ENCODE measurements around the gene FBXO38.
A peak's percentile ranks its signal among the peaks of the same experiment; 100 is the strongest.

Gene FBXO38

DNA sequence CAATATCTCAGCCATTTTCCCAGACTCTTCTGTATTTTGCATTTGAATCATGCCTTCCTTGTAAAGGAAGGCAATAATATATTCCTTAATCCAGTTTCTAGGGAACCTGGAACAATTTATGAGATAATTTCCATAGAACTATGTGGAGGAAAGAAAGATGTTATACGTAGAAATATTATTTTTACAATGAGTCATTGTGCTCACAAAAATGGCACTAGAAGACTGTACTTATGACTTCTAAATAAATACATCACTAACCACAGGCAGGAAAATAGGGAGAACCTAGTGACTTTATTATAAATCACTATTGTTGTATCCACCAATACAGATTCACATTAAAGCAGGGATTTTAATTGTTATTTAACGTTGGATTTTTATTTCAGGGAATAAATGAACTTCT lies 87.6 kb downstream of the FBXO38 start:
- TF ChIP-seq, protein P1, sequence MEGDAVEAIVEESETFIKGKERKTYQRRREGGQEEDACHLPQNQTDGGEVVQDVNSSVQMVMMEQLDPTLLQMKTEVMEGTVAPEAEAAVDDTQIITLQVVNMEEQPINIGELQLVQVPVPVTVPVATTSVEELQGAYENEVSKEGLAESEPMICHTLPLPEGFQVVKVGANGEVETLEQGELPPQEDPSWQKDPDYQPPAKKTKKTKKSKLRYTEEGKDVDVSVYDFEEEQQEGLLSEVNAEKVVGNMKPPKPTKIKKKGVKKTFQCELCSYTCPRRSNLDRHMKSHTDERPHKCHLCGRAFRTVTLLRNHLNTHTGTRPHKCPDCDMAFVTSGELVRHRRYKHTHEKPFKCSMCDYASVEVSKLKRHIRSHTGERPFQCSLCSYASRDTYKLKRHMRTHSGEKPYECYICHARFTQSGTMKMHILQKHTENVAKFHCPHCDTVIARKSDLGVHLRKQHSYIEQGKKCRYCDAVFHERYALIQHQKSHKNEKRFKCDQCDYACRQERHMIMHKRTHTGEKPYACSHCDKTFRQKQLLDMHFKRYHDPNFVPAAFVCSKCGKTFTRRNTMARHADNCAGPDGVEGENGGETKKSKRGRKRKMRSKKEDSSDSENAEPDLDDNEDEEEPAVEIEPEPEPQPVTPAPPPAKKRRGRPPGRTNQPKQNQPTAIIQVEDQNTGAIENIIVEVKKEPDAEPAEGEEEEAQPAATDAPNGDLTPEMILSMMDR (conservative IDR thresholded peaks at IDR 0.05), result no peak
- TF ChIP-seq ZFX (IDR thresholded peaks at IDR 0.05), result no peak
- no peak overlapping the region for H3K27ac ChIP-seq

DNA sequence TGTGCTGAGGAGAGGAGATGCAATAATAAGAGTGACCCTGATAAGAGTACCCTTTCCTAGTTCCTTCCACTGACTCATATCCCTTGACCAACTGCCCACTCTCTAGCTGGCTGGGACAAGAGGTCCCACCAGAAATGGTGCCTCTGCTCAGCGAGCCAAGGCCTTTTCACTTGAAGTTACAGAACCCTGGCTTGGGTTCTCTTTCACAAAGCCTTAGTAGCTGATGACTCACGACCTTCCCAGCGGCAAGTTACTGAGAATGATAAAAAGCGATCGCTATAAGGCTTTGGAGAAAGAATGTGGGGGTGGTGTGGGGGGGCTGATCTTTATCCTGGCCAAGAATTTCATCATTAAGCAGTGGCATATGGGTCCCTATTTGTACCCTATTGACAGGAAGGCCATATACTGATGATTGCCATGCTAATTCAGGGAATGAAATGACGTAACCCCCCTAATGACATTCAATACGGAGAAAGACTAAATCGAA lies 90.3 kb downstream of the FBXO38 start:
- no peak overlapping the region for H3K27ac ChIP-seq
- TF ChIP-seq, protein P1 (conservative IDR thresholded peaks at IDR 0.05), result no peak
- TF ChIP-seq ZFX (IDR thresholded peaks at IDR 0.05), result no peak

DNA sequence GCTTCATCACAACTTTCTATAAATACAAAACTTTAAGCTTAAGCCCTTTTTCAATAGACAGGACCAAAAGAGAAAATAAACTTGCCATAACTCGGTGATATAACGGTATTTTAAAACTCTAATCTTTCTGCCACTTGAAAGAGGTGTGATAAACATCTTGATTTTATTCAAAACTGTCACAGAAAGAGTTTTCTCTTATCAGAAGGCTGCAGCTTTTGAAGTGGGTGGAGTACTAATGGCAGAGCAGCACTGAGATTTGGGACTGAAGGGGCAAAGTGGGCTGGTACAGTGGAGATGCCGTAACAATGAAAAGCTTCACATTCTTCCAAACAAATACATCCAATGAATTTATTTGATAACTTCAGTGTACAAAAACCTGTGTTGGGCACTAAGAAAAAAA lies 92.5 kb downstream of the FBXO38 start:
- TF ChIP-seq, protein P1 (conservative IDR thresholded peaks at IDR 0.05), result no peak
- TF ChIP-seq ZFX (IDR thresholded peaks at IDR 0.05), result no peak
- H3K27ac ChIP-seq, result no peak overlapping the region

DNA sequence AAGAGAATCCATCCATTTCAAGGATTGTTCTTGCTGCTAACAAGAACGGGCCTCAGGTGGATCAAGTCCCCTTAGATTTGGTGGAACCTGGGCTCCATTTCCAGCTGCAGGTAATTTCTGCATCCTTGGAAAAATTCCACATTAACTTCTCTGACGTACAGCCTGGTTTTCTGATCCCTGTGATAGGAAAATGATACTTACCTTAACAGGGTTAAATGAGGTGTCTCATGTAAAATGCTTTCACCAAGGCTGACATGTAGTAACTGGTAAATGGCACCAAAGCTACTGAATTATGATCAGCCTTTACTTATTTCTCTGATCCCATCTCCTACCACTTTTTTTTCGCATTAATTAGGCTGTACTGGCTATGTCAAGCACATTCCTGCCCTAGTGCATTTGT lies 93.7 kb downstream of the FBXO38 start:
- no peak overlapping the region for H3K27ac ChIP-seq
- TF ChIP-seq, protein P1 (conservative IDR thresholded peaks at IDR 0.05), result no peak
- no peak for TF ChIP-seq ZFX (IDR thresholded peaks at IDR 0.05)

DNA sequence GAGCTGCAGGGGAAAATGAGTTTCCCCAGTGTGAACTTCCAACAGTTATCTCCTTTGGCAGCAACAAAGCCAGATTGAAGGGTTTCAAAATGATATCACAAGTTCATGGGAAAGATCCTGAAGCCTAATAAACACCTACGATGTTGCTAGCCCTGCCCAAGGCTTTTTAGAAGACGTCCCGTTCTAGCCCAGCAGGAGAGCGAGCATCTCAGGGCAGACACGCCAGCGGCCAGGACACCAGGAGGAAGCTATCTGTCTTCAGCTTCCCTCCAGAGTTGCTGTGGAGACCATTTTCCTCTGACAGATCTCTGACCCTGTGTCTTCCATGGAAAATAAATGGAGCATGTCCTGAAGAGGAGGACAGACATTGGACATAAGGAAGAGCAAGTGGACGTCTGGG lies 98.4 kb downstream of the FBXO38 start:
- TF ChIP-seq ZFX (IDR thresholded peaks at IDR 0.05), result no peak
- TF ChIP-seq, protein P1 (conservative IDR thresholded peaks at IDR 0.05), result no peak
- no peak overlapping the region for H3K27ac ChIP-seq

DNA sequence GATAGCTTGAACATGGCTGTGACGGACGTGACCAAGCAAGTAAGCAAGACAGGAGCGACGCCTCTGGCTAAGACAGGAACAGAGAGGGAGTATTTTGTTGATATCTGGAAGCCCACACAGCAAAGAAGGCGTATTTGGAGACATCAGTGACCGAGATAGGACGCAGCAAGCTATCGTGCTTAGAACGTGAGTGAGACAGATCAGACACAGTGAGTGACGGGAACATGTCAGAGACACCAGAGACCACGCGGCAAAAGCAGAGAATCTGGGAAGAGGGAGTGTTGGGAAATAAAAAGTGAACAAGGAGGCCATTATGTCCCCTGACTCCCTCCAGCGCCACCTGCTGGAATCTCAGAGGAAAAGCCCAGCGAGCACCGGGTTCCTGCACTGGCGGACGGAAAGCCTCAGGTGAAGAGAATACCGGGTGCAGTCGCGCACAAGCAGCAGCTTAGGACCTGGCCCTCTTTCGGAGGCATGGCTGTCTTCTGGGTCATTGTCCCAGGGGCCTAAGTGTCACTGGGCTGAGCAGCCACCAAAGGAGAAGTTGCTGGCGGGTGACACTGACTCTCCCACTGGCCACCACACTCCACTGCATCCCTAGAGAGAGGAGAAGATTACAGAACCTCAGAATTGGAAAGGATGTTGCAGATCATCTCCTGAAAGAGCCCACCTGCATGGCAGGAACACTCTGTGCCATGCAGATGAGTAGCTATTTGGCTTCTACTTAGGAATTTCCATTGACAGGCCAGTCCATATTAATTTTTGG lies 99.1 kb downstream of the FBXO38 start:
- TF ChIP-seq ZFX (IDR thresholded peaks at IDR 0.05), result no peak
- TF ChIP-seq, protein P1 (conservative IDR thresholded peaks at IDR 0.05), result peak; percentile 93
- no peak overlapping the region for H3K27ac ChIP-seq

DNA sequence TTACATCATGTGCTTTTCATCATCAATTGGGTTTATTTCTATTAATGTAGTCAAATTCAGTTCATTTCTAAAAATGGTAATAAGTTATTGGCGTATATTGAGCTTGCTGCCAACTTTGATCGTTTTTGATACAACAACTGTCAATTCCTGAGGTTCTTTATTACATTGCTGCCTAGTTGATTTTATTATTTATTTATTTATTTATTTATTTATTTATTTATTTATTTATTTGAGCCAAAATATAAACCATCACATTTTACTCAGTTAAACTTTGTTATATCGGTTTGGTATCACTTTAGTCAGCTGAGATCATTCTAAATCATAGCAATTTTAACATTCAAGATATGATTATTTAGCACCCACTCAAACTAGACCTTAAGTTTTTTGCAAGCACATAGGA lies 100.0 kb downstream of the FBXO38 start:
- TF ChIP-seq, protein P1 (conservative IDR thresholded peaks at IDR 0.05), result no peak
- TF ChIP-seq ZFX (IDR thresholded peaks at IDR 0.05), result no peak
- H3K27ac ChIP-seq, result no peak overlapping the region
